SJSA1 (cell line): Measurements from ENCODE around the gene REPS2. TPM values are rescaled to one million over a fixed set of nuclear protein-coding genes. Genes with fewer than 3 reads are reported as not detected.

Experiments
- DNase-seq, 2 experiments: peaks; one replicate each; pipeline ENCODE4 v3.0.0-alpha.2; 2015 to 2020; ENCODE audit warnings: low spot score in 2 of 2, low read depth in 1 of 2
- H3K27ac ChIP-seq: fragments of 250-450 bp; sonication (Bioruptor Pico); 2 replicates; pipeline ENCODE4 v1.5.1; 2020; ENCODE audit warnings: mild to moderate bottlenecking, moderate library complexity
- H3K27me3 ChIP-seq: fragments of 250-450 bp; sonication (Bioruptor Pico); replicated peaks from 2 replicates; pipeline ENCODE4 v1.5.1; 2020; ENCODE audit warnings: mild to moderate bottlenecking, moderate library complexity
- H3K36me3 ChIP-seq: fragments of 250-450 bp; sonication (Bioruptor Pico); 2 replicates; pipeline ENCODE4 v1.5.1; 2020; ENCODE audit warnings: mild to moderate bottlenecking
- H3K4me1 ChIP-seq: fragments of 250-450 bp; sonication (Bioruptor Pico); replicated peaks from 2 replicates; pipeline ENCODE4 v1.6.1; 2021; ENCODE audit warnings: mild to moderate bottlenecking
- H3K4me3 ChIP-seq: fragments of 250-450 bp; sonication (Bioruptor Pico); 2 replicates; pipeline ENCODE4 v1.5.1; 2020; ENCODE audit warnings: mild to moderate bottlenecking
- H3K9me3 ChIP-seq: fragments of 250-450 bp; sonication (Bioruptor Pico); replicated peaks from 2 replicates; pipeline ENCODE4 v1.5.1; 2020; ENCODE audit warnings: mild to moderate bottlenecking
- total RNA-seq: library from RNA; depleted of rRNA; stranded (reverse); fragments of >200 nt; shearing (Covaris generic); gene quantifications from 2 replicates; pipeline ENCODE4 v1.2.3, GENCODE V29; 2014

The REPS2 gene
- total RNA-seq, 1 experiment from 2014 or later: 1.8 TPM

DNA sequence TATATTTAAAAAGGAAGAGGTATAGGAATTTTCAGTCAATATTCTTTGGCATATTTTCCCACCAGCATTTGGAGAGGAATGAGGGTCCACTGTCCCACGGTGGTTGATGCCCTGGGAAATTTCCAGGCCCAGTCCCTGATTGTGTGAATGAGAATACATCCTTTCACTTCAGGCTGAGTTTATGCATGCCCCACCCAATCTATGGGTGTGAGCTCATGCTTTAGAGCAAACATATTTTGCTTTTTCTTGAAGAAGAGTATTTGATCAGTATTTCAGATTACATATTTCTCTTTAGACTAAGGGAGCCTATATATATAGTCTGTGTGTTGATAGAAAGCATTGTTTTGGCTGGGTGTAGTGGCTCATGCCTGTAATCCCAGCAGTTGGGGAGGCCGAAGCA lies 77.2 kb downstream of the REPS2 start:
- no peak for DNase-seq
- Histone ChIP-seq H3K27ac (no peak overlapping the region), H3K4me1 (no peaks in the 10 kb centered on the region), H3K9me3 (no peaks in the 10 kb centered on the region), H3K36me3 (no peaks in the 10 kb centered on the region), H3K27me3 (no peaks in the 10 kb centered on the region), H3K4me3 (no peak overlapping the region)

DNA sequence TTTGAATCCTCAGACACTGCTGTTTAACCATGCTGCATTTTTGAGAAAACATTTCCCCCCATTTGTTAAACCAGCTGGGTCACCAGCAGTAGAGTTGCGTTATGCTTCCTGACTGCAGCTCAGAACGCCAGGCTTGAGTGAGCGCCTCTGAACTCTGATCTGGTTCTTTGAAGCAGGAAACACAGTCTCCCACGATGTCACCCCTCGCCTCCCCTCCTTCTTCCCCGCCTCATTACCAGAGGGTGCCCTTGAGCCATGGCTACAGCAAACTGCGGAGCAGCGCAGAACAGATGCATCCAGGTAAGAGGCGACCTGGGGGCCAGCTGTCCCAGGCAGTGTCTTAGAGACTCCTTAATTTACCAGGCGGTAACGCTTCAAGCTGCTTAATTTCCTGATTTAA lies 78.4 kb downstream of the REPS2 start:
- Histone ChIP-seq H3K36me3 (no peaks in the 10 kb centered on the region), H3K4me3 (no peak overlapping the region), H3K27me3 (no peaks in the 10 kb centered on the region), H3K9me3 (no peaks in the 10 kb centered on the region), H3K27ac (no peak overlapping the region), H3K4me1 (no peaks in the 10 kb centered on the region)
- DNase-seq: no peak

DNA sequence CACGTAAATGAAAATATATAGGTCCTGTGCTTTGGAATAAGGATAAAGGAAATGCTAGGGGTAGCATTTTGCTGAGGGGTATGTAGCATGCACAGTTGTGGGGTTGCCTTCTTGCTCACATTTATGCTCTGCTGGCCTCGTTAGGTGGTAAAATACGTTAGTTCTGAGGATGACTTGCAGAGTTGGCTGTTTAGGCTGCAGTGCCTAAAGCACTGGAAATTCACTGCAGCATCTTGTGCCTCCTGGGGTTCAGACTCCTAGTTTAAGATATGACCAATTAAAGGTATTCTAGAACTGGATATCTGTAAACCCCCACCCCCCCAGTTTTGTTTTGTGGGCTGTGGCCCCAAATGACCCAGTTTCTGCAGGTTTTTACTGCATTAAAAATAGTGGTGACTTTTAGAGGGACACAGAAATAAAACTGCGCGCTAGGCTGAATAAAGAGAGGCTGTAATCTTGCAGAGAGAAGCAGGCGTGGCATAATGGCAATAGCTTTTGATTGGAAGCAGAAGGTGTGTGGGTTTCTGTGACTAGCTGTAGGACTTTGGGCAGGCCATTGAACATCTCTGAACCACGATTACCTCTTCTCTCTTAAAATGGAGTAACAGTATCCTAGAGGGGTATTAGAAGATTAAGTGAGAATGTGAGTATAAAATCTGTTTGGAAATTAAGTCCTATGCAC lies 79.3 kb downstream of the REPS2 start:
- no peak for DNase-seq
- Histone ChIP-seq H3K27me3 (no peaks in the 10 kb centered on the region), H3K4me1 (no peaks in the 10 kb centered on the region), H3K27ac (no peak overlapping the region), H3K4me3 (no peak overlapping the region), H3K9me3 (no peaks in the 10 kb centered on the region), H3K36me3 (no peaks in the 10 kb centered on the region)

DNA sequence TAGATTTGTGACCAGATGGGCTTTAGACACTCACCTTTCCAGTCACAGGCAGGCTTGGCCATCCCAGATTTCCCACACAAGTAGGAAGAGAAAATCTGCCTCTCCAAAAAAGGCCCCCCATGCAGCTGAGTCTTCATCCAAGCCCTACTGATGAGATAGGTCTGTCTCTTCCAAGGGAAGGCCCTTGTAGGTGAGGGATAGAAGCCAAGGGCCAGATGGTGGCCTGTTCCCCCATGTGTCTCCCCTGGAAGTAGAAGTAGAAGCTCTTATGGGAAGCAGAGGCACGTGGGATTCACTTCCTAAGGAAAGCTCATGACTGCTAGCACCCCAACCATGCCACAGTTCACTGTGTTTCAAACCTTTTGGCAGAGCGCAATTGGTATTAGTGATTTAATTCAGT lies 81.5 kb downstream of the REPS2 start:
- DNase-seq: no peak
- Histone ChIP-seq H3K9me3 (no peaks in the 10 kb centered on the region), H3K27me3 (no peaks in the 10 kb centered on the region), H3K36me3 (no peaks in the 10 kb centered on the region), H3K4me1 (no peaks in the 10 kb centered on the region), H3K4me3 (no peak overlapping the region), H3K27ac (no peak overlapping the region)

DNA sequence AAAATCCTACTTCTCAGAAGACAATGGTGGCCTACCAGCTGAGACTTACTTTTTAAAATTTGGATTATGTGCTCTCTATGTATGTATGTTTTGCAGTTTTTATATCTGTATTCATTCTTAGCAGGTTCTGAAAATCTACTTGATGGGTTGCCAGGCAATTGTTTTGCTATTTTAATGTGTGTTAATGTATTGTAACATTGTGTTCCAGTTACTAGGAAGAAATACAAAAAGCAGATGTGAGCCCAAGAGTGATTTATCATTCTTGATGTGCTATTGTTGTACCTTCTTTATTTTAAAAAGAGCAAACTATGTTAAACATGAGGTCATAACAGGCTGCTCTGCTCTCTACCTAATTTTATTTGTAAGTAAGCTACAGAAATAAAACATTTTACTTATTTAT lies 81.9 kb downstream of the REPS2 start:
- Histone ChIP-seq H3K27ac (no peak overlapping the region), H3K4me3 (no peak overlapping the region), H3K4me1 (no peaks in the 10 kb centered on the region), H3K36me3 (no peaks in the 10 kb centered on the region), H3K27me3 (no peaks in the 10 kb centered on the region), H3K9me3 (no peaks in the 10 kb centered on the region)
- DNase-seq: no peak

DNA sequence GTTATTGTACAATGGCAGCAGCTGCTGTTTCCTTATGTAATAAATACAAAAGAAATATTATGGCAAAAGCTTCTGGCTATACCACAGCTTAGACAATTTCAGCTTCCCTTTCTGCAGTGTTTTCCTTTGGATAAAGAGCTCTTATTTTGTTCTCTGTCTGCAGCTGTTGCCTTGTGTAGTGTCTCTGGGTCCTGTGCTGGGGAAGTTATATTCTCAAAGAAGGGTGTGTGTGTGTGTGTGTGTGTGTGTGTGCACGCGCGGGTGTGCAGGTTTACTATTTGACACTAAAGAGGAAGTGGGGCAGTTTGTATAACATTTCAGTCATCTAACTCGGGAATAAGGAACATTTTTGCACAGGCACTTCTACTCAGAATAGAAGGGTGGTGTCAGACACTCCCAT lies 83.6 kb downstream of the REPS2 start:
- DNase-seq: no peak
- H3K36me3 ChIP-seq: no peaks in the 10 kb centered on the region
- no peak overlapping the region for H3K4me3 ChIP-seq
- H3K9me3 ChIP-seq: no peaks in the 10 kb centered on the region
- no peak overlapping the region for H3K27ac ChIP-seq
- no peaks in the 10 kb centered on the region for H3K4me1 ChIP-seq
- H3K27me3 ChIP-seq: no peaks in the 10 kb centered on the region

DNA sequence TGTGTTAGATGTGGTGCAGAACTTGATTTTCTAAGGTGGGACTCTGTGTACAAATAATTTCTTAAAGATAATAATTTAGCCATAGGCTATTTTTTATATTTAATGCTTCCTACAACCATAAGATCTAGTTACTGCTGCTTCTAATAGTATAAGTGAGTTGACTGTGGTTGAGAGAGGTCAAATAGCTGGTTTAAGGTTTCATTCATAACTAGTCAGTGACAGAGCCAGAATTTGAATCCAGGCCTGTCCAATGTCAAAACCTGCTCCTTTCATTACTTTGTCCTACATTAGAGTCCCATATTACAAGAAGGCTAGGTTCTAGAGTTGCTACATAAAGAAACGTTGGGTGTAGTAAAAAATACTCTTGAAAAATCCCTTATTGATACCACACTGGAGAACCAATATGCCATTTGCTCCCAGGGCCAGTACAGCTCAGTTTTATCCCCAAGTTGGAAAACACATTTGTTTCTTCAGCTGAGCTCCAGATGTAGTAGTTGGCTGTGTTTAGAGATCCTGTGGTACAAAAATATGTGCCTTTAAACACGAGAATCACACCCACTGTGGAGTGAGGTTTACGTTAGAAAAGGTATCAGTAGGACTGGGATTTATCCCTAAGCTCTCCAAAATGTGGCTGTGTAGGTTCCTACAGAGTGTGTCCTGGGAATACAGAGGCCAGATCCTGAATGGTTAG lies 84.3 kb downstream of the REPS2 start:
- DNase-seq: no peak

DNA sequence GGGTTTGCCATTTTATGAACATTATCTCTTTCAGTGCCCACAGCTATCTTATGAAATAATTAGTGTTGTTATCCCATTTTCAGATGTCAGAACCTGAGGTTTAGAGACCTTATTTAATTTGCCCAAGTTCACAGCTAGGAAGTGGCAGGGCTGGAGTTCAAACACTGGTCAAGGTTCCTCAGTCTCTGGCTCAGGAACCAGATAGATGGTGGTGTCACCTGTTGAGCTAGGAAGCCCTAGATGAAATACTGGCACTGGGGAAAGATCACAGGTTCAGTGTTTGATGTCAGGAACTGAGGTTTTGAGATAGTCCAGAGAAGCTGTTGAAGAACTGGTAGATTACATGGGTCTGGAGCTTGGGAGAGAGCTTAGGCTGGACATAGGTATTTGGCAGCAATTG lies 85.4 kb downstream of the REPS2 start:
- H3K27ac ChIP-seq: no peak overlapping the region

More for the DNA sequence above, 84.3 kb downstream of the REPS2 start:
- Histone ChIP-seq H3K27me3 (no peaks in the 10 kb centered on the region), H3K9me3 (no peaks in the 10 kb centered on the region), H3K27ac (no peak overlapping the region), H3K4me1 (no peaks in the 10 kb centered on the region), H3K36me3 (no peaks in the 10 kb centered on the region), H3K4me3 (no peak overlapping the region)

DNA sequence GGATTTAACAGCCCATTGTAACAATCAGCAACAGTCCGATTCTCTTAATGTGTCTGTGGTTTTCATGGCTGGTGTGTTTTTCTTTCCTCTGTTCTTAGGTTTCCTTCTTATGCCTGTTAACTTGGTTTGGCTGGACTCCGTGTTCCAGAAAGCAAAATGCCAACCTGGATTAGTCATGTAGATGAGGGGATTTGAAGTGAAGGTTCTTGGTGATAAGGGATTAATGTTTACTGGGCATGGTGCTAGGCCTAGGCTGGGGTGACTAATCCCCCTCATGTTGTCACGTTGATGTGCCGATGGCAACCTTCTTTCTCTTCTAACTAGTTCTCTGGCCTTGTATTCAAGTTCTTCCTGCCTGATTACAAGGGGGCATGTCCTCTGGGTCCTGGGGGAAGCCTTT lies 85.9 kb downstream of the REPS2 start:
- H3K27ac ChIP-seq: no peak overlapping the region
- H3K4me3 ChIP-seq: no peak overlapping the region
- H3K9me3 ChIP-seq: no peaks in the 10 kb centered on the region
- DNase-seq: no peak
- H3K36me3 ChIP-seq: no peaks in the 10 kb centered on the region
- no peaks in the 10 kb centered on the region for H3K4me1 ChIP-seq
- no peaks in the 10 kb centered on the region for H3K27me3 ChIP-seq

More for the DNA sequence above, 85.4 kb downstream of the REPS2 start:
- Histone ChIP-seq H3K9me3 (no peaks in the 10 kb centered on the region), H3K4me1 (no peaks in the 10 kb centered on the region), H3K4me3 (no peak overlapping the region), H3K27me3 (no peaks in the 10 kb centered on the region), H3K36me3 (no peaks in the 10 kb centered on the region)
- no peak for DNase-seq

DNA sequence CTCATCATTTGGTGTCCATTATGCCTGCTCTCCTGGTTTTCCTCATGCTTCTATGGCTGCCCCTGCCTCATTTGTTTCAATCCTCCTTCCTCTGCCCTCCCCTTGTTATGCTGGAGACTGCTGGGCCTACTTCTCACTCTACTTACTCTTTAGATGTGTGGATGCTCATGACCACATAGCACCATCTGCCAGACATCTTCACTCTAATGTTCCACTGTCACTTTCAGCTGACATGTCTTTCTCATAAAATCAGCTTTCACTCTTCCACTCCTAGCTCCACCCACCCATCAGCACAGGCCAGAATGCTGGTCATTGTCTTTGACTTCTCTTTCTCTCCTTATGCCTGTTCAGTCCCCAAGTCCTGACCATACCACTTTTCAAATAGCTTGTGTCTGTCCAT lies 86.8 kb downstream of the REPS2 start:
- Histone ChIP-seq H3K4me1 (no peaks in the 10 kb centered on the region), H3K36me3 (no peaks in the 10 kb centered on the region), H3K27me3 (no peaks in the 10 kb centered on the region), H3K27ac (no peak overlapping the region), H3K4me3 (no peak overlapping the region), H3K9me3 (no peaks in the 10 kb centered on the region)
- DNase-seq: no peak

DNA sequence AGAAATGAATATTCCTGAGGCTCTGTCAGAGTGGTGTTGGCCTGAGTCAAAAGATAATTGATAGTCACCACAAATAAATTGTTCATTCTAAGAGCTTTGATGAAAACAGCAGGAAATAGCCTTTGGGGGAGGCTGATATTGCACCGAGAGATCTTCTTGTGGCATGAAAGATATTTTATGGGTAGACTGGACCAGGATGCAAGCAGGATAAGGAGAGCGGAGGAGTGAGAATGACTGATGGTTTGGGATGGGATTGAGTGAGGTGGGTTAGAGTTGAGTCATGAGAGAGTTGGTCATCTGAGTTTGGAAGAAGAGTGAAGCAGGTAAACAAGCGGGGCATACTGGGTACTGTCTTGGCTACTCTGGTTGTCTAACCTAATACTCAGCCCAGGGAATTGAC lies 88.7 kb downstream of the REPS2 start:
- no peaks in the 10 kb centered on the region for H3K36me3 ChIP-seq
- H3K4me3 ChIP-seq: no peak overlapping the region
- DNase-seq: no peak
- H3K27me3 ChIP-seq: no peaks in the 10 kb centered on the region
- no peaks in the 10 kb centered on the region for H3K9me3 ChIP-seq
- no peak overlapping the region for H3K27ac ChIP-seq
- no peaks in the 10 kb centered on the region for H3K4me1 ChIP-seq

DNA sequence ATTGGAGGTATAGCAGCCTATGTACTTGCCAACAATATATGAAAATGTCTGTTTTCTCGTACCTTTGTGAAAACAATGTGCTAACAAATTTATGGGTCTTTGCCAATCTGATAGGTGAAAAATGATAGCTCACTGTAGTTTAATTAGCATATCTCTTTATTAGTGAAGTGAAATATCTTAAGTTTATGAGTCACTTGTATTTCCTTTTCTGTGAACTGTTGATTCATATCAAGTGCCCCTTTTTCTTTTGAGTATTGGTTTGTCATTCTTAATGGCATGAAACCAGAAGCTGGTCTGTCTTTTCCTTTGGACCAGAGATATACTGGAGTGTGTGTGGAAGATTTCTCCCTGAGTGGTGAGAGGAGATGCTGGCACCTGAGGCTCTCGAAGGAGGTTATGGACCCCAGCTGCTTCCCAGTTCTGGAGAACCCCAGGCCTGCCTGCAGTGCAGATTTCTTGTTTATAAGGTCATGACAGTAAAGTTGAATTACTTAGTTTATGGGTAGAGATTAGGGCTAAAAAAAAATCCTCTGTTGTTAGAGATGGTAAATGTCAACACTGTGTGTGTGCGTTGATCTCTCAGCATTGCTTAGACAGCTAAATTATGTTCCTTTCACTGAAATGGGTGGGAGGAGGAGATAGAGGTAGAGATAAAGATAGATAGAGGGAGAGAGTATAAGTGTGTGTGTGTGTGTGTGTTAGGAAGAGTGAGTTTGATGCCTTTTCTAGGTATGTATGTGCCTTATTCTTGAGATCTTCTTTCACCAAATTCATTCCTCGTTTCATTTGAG lies 89.9 kb downstream of the REPS2 start:
- no peak overlapping the region for H3K27ac ChIP-seq
- H3K9me3 ChIP-seq: no peaks in the 10 kb centered on the region
- no peaks in the 10 kb centered on the region for H3K27me3 ChIP-seq
- H3K4me1 ChIP-seq: no peaks in the 10 kb centered on the region
- no peak for DNase-seq
- H3K4me3 ChIP-seq: no peak overlapping the region
- no peaks in the 10 kb centered on the region for H3K36me3 ChIP-seq

DNA sequence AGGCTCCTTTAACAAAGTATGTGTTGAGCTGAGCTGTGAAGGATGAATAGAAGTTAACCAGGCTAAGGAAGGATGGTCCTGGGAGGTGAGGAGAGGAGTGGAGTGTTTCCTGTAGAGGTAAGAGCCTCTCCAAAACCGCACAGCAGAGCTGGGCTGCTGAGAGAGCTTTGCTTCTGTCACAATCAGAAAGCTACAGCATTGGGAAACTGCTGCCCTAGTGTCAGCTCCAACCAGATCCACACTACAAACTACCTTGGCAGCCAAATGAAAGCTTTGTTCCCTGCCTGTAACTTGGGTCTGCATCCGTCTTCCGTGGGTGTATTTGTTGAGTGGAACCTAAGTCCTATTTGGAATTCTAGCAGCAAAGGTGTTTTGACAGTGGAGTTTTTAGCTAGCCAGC lies 91.8 kb downstream of the REPS2 start:
- Histone ChIP-seq H3K4me3 (no peak overlapping the region), H3K9me3 (no peaks in the 10 kb centered on the region), H3K4me1 (no peaks in the 10 kb centered on the region), H3K27me3 (no peaks in the 10 kb centered on the region), H3K36me3 (no peaks in the 10 kb centered on the region), H3K27ac (no peak overlapping the region)
- no peak for DNase-seq

DNA sequence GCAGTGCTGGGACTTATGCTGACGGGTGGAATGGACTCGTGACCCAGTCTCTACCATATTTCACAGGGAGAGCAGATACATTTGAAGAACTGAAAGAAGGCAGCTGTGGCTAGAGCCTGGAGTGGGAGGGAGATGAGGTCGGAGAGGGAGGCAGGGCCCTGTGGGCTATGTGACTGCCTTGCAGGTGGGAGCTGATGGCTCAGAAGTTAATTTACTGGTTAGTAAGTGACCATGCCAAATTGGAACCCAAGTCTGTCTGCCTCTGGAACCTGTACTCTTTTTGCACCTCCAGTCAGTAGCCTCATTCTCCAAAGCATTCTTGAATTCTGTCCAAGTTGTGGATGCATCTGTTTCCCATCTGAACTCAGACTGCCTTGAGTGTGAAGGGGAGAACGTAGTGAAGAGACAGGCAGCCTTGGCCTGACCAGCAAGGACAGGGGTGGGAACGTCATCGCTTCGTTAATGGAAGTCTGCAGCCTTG lies 92.3 kb downstream of the REPS2 start:
- H3K4me1 ChIP-seq: no peaks in the 10 kb centered on the region
- H3K27ac ChIP-seq: no peak overlapping the region
- H3K27me3 ChIP-seq: no peaks in the 10 kb centered on the region
- H3K36me3 ChIP-seq: no peaks in the 10 kb centered on the region
- H3K9me3 ChIP-seq: no peaks in the 10 kb centered on the region
- DNase-seq: no peak
- H3K4me3 ChIP-seq: no peak overlapping the region
